Measurements from ENCODE around the gene EAPP.
"Not testable (repeated sequence)": the region's sequence is repeated elsewhere in the genome, so short reads cannot be mapped to it uniquely, and the experiment has no call there.

Gene EAPP

GRCh38 chr14:34539407-34540180, at the start of gene EAPP:
EAPP (minus strand) TSS chr14:34539701; CDS start chr14:34539628, 73 bp downstream.
- peak; percentile 95 for DNase-seq (ENCODE audit: low spot score)

- no peak for DNase-seq (ENCODE audit: low spot score)
Observed at GRCh38 chr14:34583525-34583924, 44.0 kb upstream of the EAPP start.

DNA sequence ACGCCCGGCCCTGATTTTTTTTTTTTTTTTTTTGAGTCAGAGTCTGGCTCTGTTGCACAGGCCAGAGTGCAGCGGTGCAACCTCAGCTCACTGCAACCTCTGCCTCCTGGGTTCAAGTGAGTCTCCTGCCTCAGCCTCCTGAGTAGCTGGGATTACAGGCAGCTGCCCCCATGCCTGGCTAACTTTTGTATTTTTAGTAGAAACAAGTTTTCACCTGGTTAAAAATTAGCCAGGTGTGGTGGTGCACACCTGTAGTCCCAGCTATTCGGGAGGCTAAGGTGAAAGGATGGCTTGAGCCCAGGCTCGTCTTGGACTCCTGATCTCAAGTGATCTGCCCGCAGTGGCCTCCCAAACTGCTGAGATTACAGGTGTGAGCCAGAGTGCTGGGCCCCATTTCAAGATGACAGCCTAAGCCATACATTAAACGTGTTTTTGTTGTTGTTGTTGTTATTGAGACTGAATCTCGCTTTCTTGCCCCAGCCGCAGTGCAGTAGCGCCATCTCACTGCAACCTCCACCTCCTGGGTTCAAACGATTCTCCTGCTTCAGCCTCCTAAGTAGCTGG, 42.7 kb upstream of the EAPP start:
- DNase-seq (ENCODE audit: low spot score), result no peak

- DNase-seq (ENCODE audit: low spot score), result no peak
Observed at GRCh38 chr14:34580381-34580780, 40.9 kb upstream of the EAPP start.

GRCh38 chr14:34571771-34572170, 32.3 kb upstream of the EAPP start:
- DNase-seq (ENCODE audit: low spot score), result no peak

- DNase-seq (ENCODE audit: low spot score), result no peak
Observed at GRCh38 chr14:34569750-34570149, 30.2 kb upstream of the EAPP start.

DNA sequence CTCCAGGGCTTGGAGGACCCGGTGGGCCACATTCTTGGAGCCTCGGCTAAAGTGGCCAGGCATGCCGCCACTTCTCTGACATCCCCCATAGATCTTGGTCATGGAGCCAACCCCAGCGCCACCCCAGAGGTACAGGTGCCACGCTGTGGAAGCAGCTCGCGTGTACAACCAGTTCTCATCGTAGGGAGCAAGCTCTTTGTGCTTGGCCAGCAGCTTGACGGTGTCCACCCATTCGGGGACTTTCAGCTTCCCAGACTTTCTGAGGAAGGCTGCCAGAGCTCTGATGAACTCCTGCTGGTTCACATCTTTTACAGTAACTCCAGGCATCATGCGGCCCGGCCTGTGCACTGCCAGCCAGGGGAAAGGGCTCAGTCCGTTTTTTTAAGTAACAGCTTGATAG, 29.3 kb upstream of the EAPP start:
- no peak for DNase-seq (ENCODE audit: low spot score)

- no peak for DNase-seq (ENCODE audit: low spot score)
Observed at GRCh38 chr14:34562776-34563150, 23.3 kb upstream of the EAPP start.

DNA sequence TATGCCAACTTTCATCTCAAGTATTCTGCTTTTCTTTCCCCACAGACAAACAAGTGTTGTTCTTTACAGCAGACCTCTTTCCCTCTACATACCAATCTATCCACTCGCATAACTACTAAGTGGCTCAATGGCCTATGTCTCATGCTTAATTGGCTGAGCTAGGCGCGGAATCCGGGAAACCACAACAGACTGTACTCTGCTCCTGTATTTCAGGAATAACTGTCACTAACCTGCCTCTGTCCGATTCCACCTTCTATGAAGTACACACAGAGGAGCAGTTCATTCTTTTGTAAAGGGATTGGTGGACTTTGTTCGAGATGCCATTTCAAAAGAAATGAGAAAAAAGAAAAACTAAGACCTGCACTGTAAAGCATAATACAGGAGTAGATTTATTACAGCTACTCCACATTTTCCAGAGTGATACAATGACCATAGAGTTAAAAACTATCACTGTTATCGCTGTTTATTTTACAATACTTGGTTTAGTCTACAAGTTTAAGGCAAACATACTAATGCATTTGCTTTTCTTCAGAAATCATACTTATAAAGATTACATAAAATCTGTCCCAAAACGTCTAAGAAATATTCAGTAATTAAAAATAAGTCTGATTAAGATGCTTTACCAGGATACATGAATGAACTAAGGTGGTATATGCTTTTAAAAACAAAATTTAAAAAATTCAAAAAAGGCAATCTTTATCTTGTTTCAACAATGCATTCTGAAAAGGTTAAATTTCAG, 22.7 kb upstream of the EAPP start:
- not testable (repeated sequence) for DNase-seq (ENCODE audit: low spot score)

GRCh38 chr14:34556498-34556829, 17.0 kb upstream of the EAPP start:
- not testable (repeated sequence) for DNase-seq (ENCODE audit: low spot score)

GRCh38 chr14:34555583-34556497, 16.3 kb upstream of the EAPP start:
- not testable (repeated sequence) for DNase-seq (ENCODE audit: low spot score)

GRCh38 chr14:34554540-34555250, 15.2 kb upstream of the EAPP start:
- no peak for DNase-seq (ENCODE audit: low spot score)

- not testable (repeated sequence) for DNase-seq (ENCODE audit: low spot score)
Observed at GRCh38 chr14:34549276-34549966, 9.9 kb upstream of the EAPP start.

DNA sequence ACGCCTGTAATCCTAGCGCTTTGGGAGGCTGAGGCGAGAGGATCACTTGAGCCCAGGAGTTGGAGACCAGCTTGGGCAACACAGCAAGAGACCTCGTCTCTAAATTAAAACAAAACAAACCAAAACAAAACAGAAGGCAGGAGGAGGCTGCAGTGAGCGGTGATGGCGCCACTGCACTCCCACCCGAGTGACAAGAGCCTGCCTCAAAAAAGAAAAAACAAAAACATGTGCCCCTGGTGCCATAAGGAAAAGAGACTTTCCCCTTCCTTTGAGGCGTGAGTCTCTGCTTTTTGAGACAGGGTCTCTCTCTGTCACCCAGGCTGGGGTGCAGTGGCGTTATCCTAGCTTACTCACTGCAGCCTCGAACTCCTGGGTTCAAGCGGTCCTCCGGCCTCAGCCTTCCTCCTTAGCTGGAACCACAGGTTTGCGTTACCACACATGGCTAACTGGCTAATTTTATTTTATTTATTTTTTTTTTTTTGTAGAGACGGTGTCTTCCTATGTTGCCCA, 9.0 kb upstream of the EAPP start:
- no peak for DNase-seq (ENCODE audit: low spot score)

DNA sequence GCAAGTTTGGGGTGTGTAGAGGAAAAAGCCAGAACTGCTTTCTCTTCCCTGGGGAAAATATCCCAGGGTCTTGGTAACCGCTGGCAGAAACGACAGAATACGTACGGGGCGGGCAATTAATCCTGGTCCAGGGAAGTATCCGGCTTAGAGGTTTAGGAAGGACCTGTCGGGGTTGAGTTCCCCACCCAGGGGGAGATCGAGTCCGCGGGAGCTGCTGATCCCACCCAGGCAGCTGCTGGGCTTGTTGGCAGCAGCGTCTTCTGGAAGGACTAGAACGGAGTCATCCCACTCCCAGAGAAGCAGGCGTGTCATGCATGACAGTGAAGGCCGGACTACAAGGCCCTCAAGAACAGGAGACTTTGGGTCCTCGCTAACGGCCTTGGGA, 7.6 kb upstream of the EAPP start:
- DNase-seq (ENCODE audit: low spot score), result not testable (repeated sequence)

GRCh38 chr14:34546272-34547135, 7.0 kb upstream of the EAPP start:
- DNase-seq (ENCODE audit: low spot score), result not testable (repeated sequence)

DNA sequence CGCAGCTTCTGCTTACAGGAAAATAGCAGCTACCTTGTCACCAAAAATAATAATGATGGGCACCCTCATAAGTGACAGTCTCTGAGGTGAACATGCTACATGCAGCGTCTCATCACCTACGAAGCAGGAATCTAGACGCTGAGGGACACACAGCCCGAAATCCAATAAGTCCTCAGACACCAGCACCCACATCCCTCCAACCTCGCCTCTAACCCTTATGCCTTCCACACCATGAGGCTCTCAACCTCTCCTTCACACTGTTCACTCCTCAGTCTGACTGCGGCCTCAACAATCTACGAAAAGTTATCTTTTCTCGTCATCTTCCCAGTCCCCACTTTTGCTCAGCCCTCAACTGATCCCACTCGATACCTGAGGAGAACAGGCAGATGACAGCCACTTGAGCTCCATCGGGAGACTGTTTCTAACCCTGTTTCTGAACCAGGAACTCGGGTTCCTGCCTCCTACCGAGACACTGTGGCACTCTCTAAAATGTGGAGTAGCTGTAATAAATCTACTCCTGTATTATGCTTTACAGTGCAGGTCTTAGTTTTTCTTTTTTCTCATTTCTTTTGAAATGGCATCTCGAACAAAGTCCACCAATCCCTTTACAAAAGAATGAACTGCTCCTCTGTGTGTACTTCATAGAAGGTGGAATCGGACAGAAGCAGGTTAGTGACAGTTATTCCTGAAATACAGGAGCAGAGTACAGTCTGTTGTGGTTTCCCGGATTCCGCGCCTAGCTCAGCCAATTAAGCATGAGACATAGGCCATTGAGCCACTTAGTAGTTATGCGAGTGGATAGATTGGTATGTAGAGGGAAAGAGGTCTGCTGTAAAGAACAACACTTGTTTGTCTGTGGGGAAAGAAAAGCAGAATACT, 919 bp upstream of the EAPP start:
- DNase-seq (ENCODE audit: low spot score), result not testable (repeated sequence)

GRCh38 chr14:34538871-34539406, 562 bp downstream of the EAPP start:
- no peak for DNase-seq (ENCODE audit: low spot score)

Measured in CD4-positive, alpha-beta T cell treated with Interleukin-6 at 100 ng/mL for 8 hours (primary cell).